Peyer's patch (tissue), 4 donors: ENCODE measurements around the gene DENND2D. TPM values are rescaled to one million over a fixed set of nuclear protein-coding genes. Genes with fewer than 3 reads are reported as not detected.

ENCODE experiments used
- DNase-seq, 3 donors: peaks; one replicate each; pipeline ENCODE4 v3.0.0-alpha.2; 2017 to 2019
- H3K27ac ChIP-seq, 4 donors: fragments of 200-600 bp; sonication (generic); one replicate each; pipeline ENCODE4 v1.5.1; 2016 to 2019
- H3K27me3 ChIP-seq, 2 donors: fragments of 200-600 bp; sonication (generic); one replicate each; pipeline ENCODE4 v1.5.1; 2019
- H3K36me3 ChIP-seq, 3 donors: fragments of 200-600 bp; sonication (generic); one replicate each; pipeline ENCODE4 v1.5.1; 2016 to 2019
- H3K4me1 ChIP-seq, 4 donors: fragments of 200-600 bp; sonication (generic); one replicate each; pipeline ENCODE4 v1.5.1; 2016 to 2019
- H3K4me3 ChIP-seq, 4 donors: fragments of 200-600 bp; sonication (generic); 1 replicate in 3 of 4; 2 replicates in 1 of 4; pipeline ENCODE4 v1.5.1; 2016 to 2019; ENCODE audit warnings: mild to moderate bottlenecking in 1 of 4
- H3K9me3 ChIP-seq, 4 donors: fragments of 200-600 bp; sonication (generic); one replicate each; pipeline ENCODE4 v1.5.1; 2016 to 2019; ENCODE audit warnings: mild to moderate bottlenecking in 1 of 4
- POLR2A ChIP-seq, 2 donors: fragments of 450-650 bp; IDR thresholded peaks; one replicate each; pipeline ENCODE4 v1.5.1; 2017; ENCODE audit warnings: antibody characterized with exemption in 2 of 2, mild to moderate bottlenecking in 2 of 2, moderate library complexity in 2 of 2
- total RNA-seq, 4 donors: library from RNA; depleted of rRNA; stranded (reverse); fragments of >200 nt; gene quantifications; one replicate each; pipeline ENCODE4 v1.1.0, GENCODE V29; 2016
- TF ChIP-seq, protein P1 (sequence below), 6 experiments: fragments of 450-650 bp in 4 of 6; fragments of 200-600 bp in 2 of 6; sonication (generic) in 1 of 6; IDR thresholded peaks; one replicate each; pipeline ENCODE4 v1.5.1; 2017 to 2019; ENCODE audit warnings: antibody characterized with exemption in 6 of 6, mild to moderate bottlenecking in 3 of 6, moderate library complexity in 1 of 6

Gene DENND2D
- total RNA-seq, 4 donors from 2014 or later, result 71.3 to 220 (median 86.5) TPM

- Histone ChIP-seq H3K27ac (peak overlapping the region in 1 of 4 donors; percentile 61), H3K27me3 (no peaks in the 10 kb centered on the region), H3K9me3 (no peaks in the 10 kb centered on the region), H3K4me3 (no peak overlapping the region), H3K4me1 (peaks cover 0 to 27% (median 17%) of the 10 kb centered on the region in 4 donors), H3K36me3 (no peaks in the 10 kb centered on the region)
- TF ChIP-seq, protein P1, sequence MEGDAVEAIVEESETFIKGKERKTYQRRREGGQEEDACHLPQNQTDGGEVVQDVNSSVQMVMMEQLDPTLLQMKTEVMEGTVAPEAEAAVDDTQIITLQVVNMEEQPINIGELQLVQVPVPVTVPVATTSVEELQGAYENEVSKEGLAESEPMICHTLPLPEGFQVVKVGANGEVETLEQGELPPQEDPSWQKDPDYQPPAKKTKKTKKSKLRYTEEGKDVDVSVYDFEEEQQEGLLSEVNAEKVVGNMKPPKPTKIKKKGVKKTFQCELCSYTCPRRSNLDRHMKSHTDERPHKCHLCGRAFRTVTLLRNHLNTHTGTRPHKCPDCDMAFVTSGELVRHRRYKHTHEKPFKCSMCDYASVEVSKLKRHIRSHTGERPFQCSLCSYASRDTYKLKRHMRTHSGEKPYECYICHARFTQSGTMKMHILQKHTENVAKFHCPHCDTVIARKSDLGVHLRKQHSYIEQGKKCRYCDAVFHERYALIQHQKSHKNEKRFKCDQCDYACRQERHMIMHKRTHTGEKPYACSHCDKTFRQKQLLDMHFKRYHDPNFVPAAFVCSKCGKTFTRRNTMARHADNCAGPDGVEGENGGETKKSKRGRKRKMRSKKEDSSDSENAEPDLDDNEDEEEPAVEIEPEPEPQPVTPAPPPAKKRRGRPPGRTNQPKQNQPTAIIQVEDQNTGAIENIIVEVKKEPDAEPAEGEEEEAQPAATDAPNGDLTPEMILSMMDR (IDR thresholded peaks at IDR 0.05), result no peak
- no peak for TF ChIP-seq POLR2A (IDR thresholded peaks at IDR 0.05)
- no peak for DNase-seq
These were observed 24.6 kb upstream of the DENND2D start for GRCh38 chr1:111225091-111225490.

GRCh38 chr1:111223126-111223685, 22.8 kb upstream of the DENND2D start:
- Histone ChIP-seq H3K27me3 (no peaks in the 10 kb centered on the region), H3K9me3 (no peaks in the 10 kb centered on the region), H3K27ac (peak overlapping the region in 3 of 4 donors; percentile 12 to 81 (median 66)), H3K4me1 (peaks cover 0 to 43% (median 18%) of the 10 kb centered on the region in 4 donors), H3K36me3 (no peaks in the 10 kb centered on the region), H3K4me3 (no peak overlapping the region)
- TF ChIP-seq, protein P1 (IDR thresholded peaks at IDR 0.05), result no peak
- TF ChIP-seq POLR2A (IDR thresholded peaks at IDR 0.05), result no peak
- no peak for DNase-seq

DNA sequence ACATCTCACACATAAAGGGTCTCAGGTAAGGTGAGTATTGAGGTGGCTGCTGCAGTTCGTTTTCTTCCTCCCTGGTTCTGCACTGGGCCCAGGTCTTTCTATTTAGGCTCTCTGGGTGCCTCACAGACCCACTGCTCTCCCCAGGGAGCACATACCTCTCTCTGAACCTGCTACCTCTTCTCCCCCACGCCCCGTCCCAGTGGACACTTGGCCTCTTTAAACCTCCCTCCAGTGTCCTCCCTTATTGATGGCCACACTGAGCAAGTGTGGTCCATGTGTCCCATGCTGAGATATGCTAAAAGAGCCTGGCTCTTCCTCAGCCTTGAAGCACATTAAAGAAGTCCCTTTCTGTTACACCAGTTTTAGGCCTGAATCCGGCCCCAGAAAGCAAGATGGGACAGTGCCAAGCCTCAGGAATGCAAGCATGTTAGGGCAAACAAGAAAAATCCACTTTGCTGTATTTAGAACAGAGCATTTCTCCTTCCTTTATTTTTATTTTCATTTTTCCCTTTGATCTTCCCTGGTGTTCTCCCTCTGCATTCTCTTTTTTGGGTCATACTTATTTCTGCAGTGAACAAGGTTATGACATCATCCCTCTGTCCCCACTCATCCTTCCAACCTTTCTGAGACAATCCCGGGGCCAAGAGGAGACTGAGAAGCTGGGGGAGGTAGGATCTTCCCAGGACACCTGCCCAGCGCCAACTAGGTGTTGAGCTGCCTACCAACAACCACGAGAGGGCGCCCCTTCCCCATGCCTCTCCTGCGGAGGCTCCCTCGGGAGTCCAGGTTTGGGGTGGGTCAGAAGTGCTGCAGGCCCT, 22.1 kb upstream of the DENND2D start:
- H3K27ac ChIP-seq, result peak overlapping the region; percentile 12 to 81 (median 60)
- peak; percentile 84 to 92 (median 89) for DNase-seq
- TF ChIP-seq, protein P1 (IDR thresholded peaks at IDR 0.05), result peak; percentile 83 to 96 (median 89)
- TF ChIP-seq POLR2A (IDR thresholded peaks at IDR 0.05), result no peak
- no peaks in the 10 kb centered on the region for H3K9me3 ChIP-seq
- no peaks in the 10 kb centered on the region for H3K27me3 ChIP-seq
- H3K36me3 ChIP-seq, result no peaks in the 10 kb centered on the region
- peak overlapping the region in 1 of 4 donors; percentile 16 for H3K4me3 ChIP-seq
- H3K4me1 ChIP-seq, result peaks cover 0 to 50% (median 18%) of the 10 kb centered on the region in 4 donors

DNA sequence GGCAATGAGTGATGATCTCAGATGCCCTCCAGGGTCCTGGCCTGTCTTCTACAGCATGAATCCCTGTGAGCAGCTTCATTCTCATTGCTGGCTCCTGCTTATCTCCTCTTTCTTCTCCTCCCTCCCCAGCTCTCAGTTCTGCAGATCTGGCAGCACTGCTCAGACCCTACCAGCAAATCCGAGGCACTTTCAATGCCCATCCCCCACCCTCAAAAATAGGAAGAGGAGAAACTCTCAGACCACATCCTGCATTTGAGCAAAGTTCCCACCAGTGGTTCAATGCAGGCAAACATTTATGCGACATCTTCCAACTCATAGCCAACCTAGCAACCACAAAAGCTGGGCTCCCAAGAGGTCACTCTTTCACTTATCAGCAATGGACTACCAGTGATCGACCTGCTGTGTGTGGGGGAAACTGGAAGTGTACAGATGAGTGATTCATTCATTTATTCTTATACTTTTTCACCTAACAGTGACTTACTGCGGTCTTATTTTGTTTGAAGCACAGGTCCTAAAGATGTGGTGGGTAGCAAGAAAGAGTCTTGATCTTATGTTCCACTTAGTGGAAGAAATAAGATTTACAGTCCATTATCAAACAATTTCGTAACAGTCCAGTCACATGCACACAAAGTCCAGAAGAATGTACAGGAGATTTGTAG, 21.3 kb upstream of the DENND2D start:
- H3K4me1 ChIP-seq, result peaks cover 0 to 57% (median 18%) of the 10 kb centered on the region in 4 donors
- H3K36me3 ChIP-seq, result no peaks in the 10 kb centered on the region
- peak overlapping the region in 1 of 4 donors; percentile 16 for H3K4me3 ChIP-seq
- peak overlapping the region; percentile 51 to 81 (median 60) for H3K27ac ChIP-seq
- DNase-seq, result peak in 2 of 3 donors; percentile 85 to 86
- no peaks in the 10 kb centered on the region for H3K9me3 ChIP-seq
- H3K27me3 ChIP-seq, result no peaks in the 10 kb centered on the region
- TF ChIP-seq, protein P1 (IDR thresholded peaks at IDR 0.05), result no peak

DNA sequence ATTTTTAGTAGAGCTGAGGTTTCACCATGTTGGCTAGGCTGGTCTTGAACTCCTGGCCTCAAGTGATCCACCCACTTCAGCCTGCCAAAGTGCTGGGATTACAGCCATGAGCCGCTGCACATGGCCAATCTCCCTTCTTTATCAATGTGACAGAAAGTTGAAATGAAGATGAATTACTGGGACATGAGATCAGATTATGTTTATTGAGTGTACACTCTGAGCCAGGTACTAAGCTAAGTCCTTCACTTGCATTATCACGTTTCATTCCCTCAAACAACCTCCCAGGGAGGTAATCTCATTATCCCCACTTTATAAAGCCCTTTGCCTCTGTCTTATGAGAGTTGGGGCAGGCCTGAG, 20.8 kb upstream of the DENND2D start:
- TF ChIP-seq, protein P1 (IDR thresholded peaks at IDR 0.05), result no peak
- no peak for TF ChIP-seq POLR2A (IDR thresholded peaks at IDR 0.05)
- Histone ChIP-seq H3K36me3 (no peaks in the 10 kb centered on the region), H3K27me3 (no peaks in the 10 kb centered on the region), H3K4me1 (peaks cover 0 to 62% (median 18%) of the 10 kb centered on the region in 4 donors), H3K9me3 (no peaks in the 10 kb centered on the region), H3K4me3 (no peak overlapping the region), H3K27ac (peak overlapping the region; percentile 34 to 81 (median 58))
- no peak for DNase-seq
